Measurements from ENCODE around the gene CYP27B1.

The CYP27B1 gene

GRCh38 chr12:57732270-57732669 lies 34.6 kb downstream of the CYP27B1 start:
- no peak for TF ChIP-seq CTCF (IDR thresholded peaks at IDR 0.05; ENCODE audit: low read depth, low read length, missing control alignments)
- in situ Hi-C loops (cut with HindIII; ENCODE audit: low pct_ligation_motif_present, low sequenced_read_pairs) = no loop called here

DNA sequence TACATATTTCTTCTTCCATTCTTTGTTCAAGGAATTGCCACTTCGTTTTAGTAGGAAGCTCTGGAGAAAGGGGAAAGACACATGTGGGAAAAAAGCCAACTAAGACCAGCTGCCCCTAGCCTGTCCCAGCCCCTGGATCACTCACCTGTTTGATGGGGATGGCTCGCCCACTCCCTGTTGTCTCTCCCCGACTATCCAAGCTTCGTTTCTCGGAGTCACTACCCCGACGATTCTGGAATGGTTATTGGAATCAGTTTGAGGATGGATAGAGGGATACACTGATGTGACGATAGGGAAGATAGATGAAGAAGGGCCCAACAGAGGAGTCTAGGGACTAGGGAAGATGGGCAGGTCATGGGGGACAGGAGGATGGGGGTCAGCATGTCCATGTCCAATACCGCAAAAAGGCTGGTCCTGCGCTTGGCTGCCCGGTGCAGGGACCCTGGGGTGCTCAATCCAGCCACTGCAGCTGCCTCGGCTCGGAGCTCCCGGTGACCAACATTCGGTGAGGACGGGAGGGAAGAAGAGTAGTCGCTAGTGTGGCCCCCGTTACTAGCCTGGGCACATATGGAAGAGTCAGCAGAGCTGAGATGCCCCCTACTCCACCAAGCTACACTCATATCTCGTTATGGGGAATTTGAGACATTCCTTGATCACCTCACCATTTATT lies 35.3 kb downstream of the CYP27B1 start:
- DNase-seq = no peak
- no peaks in the 10 kb centered on the region for H3K36me3 ChIP-seq (replicated peaks)
- peaks cover 10% of the 10 kb centered on the region for H3K27me3 ChIP-seq (replicated peaks)
- no peak overlapping the region for H3K4me3 ChIP-seq (ENCODE audit: low read depth, low read length)
- in situ Hi-C loops (cut with HindIII; ENCODE audit: low pct_ligation_motif_present, low sequenced_read_pairs) = no loop called here
- no peak overlapping the region for H3K27ac ChIP-seq
- TF ChIP-seq CTCF (IDR thresholded peaks at IDR 0.05; ENCODE audit: low read depth, low read length, missing control alignments) = no peak

More at GRCh38 chr12:57732270-57732669, 34.6 kb downstream of the CYP27B1 start:
- H3K27me3 ChIP-seq (replicated peaks) = peaks cover 15% of the 10 kb centered on the region
- no peak overlapping the region for H3K27ac ChIP-seq
- H3K36me3 ChIP-seq (replicated peaks) = no peaks in the 10 kb centered on the region
- no peak overlapping the region for H3K4me3 ChIP-seq (ENCODE audit: low read depth, low read length)
- DNase-seq = no peak

DNA sequence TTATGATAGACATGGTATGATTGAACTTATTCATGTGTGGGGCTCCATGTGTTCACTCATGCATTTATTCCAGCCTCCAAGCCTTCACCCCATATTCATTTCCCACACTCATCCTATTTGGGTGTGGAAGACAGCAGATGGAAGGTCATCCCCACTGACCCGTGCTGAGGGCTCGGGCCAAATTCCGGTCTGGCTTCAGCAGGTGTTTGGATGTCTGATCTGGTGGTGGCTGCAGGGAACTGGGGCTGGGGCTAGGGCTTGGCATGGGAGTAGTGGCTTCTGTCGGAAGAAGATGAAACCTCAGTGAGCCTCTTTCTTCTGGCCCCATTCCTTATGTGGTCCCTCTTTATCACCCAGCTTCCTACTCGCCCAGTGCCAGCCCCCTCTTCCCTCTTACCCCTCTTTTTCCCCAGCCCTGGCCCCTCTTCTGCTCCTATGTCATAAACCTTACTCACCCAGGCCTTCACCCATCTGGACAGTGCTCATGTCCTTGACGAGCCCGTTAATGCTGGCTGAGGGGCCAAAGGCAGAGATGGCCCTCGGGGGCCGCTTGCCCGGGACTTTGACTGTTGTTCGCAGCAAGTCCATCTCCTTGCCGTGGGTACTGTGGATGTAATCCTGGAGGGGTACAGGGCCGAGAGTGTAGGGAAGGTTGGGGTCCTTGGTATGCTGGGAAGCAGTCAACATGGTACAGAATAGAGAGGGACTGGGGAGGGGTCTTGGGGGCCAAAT lies 36.4 kb downstream of the CYP27B1 start:
- in situ Hi-C loops (cut with HindIII; ENCODE audit: low pct_ligation_motif_present, low sequenced_read_pairs) = no loop called here
- no peak overlapping the region for H3K4me3 ChIP-seq (ENCODE audit: low read depth, low read length)
- H3K36me3 ChIP-seq (replicated peaks) = no peaks in the 10 kb centered on the region
- no peak overlapping the region for H3K27ac ChIP-seq
- H3K27me3 ChIP-seq (replicated peaks) = peaks cover 1% of the 10 kb centered on the region
- no peak for TF ChIP-seq CTCF (IDR thresholded peaks at IDR 0.05; ENCODE audit: low read depth, low read length, missing control alignments)
- no peak for DNase-seq

DNA sequence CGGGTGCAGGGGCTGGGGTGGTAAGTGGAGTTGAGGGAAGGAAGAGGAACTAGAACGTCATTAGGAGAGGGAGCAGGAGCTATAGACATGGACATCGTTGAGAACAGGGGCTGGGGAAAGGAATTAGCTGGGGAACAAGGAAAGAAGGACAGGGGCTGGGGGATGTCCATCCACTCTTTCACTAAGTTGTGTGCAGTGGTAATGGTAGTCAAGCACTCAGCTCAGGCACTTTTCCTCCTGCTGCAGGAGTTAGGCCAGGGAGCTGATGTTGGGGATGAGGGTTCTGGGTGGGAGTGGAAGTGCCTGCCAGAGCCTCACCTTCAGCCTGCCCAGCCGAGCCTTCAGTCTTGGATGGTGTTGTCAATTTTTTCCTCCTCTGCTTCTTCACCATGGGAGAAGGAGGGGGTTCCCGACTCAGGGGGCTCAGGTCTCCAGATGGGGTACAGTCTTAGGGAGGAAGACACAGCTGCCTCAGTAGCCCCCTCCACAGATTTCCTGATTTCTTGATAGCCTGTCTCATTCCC lies 37.5 kb downstream of the CYP27B1 start:
- TF ChIP-seq CTCF (IDR thresholded peaks at IDR 0.05; ENCODE audit: low read depth, low read length, missing control alignments) = no peak
- Histone ChIP-seq H3K4me3 (ENCODE audit: low read depth, low read length) (no peak overlapping the region), H3K27ac (no peak overlapping the region), H3K27me3 (replicated peaks) (no peaks in the 10 kb centered on the region), H3K36me3 (replicated peaks) (no peaks in the 10 kb centered on the region)
- in situ Hi-C loops (cut with HindIII; ENCODE audit: low pct_ligation_motif_present, low sequenced_read_pairs) = no loop called here
- DNase-seq = no peak

DNA sequence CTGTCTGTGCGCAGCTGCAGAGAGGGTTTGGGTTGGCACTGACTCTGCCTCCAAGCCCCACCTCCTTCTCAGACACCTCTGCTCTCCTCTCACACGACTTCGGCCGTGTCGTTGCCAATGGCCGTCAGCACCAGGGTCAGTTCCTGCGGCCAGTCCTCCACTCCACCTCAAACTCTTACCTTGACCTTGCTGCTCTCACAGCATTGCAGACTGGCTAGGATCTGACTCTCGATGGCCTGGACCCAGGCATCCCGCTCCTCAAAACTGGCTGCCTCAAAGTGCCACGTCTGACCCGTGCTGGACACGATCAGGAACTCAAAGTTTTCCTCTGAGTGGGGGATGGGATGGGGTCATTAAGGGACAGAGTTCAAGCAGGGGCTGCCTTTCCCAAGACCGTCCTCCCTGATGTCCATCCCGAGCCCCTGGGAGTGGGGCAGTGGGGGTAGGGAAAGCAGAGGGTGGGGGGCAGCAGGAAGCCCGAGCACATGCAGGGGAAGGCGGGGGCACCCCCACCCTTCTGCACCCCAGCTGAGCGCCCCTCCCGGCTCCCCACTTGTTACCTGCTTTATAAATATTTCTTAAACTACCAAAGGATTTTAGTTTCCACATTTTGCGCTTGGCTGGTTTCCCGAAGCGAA lies 39.0 kb downstream of the CYP27B1 start:
- no peaks in the 10 kb centered on the region for H3K27me3 ChIP-seq (replicated peaks)
- no peak overlapping the region for H3K27ac ChIP-seq
- no peak for DNase-seq
- in situ Hi-C loops (cut with HindIII; ENCODE audit: low pct_ligation_motif_present, low sequenced_read_pairs) = no loop called here
- no peak for TF ChIP-seq CTCF (IDR thresholded peaks at IDR 0.05; ENCODE audit: low read depth, low read length, missing control alignments)
- H3K4me3 ChIP-seq (ENCODE audit: low read depth, low read length) = no peak overlapping the region
- no peaks in the 10 kb centered on the region for H3K36me3 ChIP-seq (replicated peaks)

Measured in brain microvascular endothelial cell (primary cell).